IMR-90 (cell line): Measurements from ENCODE around the gene ATP2B2. TPM values are rescaled to one million over a fixed set of nuclear protein-coding genes. Genes with fewer than 3 reads are reported as not detected.

Experiments used
- ATAC-seq: fragments of 200-7000 bp; cut with Tn5 transposase; 2 replicates; pipeline ENCODE4 v1.9.1; 2020; ENCODE audit warnings: low read depth, mild to moderate bottlenecking, moderate library complexity
- BruUV-seq: library from RNA; stranded (reverse); fragments of 400-500 nt; replicated peaks from 2 replicates; lab custom pipeline; 2021; lab: Mats Ljungman, UMichigan
- CTCF ChIA-PET: fragments of 300-600 bp; formaldehyde crosslinking; extraction: SDS; loops from one replicate; lab custom pipeline; 2021; ENCODE audit warnings: antibody characterized with exemption; lab: Yijun Ruan, JAX
- POLR2A ChIA-PET: fragments of 300-600 bp; sonication (Branson Sonifier 250); formaldehyde crosslinking; loops from one replicate; lab custom pipeline; 2022; ENCODE audit warnings: antibody characterized with exemption; ENCODE audit not compliant: unreplicated experiment; lab: Charles Lee
- DNase-seq: peaks from one replicate; pipeline ENCODE4 v3.0.0; 2013
- H2AFZ ChIP-seq: replicated peaks from 2 replicates; pipeline ENCODE3; 2013; ENCODE audit warnings: low read length, mild to moderate bottlenecking; ENCODE audit not compliant: poor library complexity
- H2AK5ac ChIP-seq: 2 replicates; pipeline ENCODE4 v1.6.1; 2013; ENCODE audit warnings: low read depth, low read length, inconsistent platforms
- H2AK9ac ChIP-seq: replicated peaks from 2 replicates; pipeline ENCODE3; 2013; ENCODE audit warnings: mild to moderate bottlenecking, low read depth, low read length, moderate library complexity; ENCODE audit not compliant: poor library complexity
- H2BK120ac ChIP-seq: 2 replicates; pipeline ENCODE4 v1.6.1; 2013; ENCODE audit warnings: low read depth, low read length, inconsistent platforms
- H2BK15ac ChIP-seq: 3 replicates; pipeline ENCODE4 v1.6.1; 2013; ENCODE audit warnings: low read depth, low read length, inconsistent platforms
- H2BK20ac ChIP-seq: 2 replicates; pipeline ENCODE4 v1.6.1; 2013; ENCODE audit warnings: low read depth, mild to moderate bottlenecking, inconsistent platforms, low read length, moderate library complexity
- H2BK5ac ChIP-seq: 2 replicates; pipeline ENCODE4 v1.6.1; 2013; ENCODE audit warnings: mild to moderate bottlenecking, low read depth, low read length, inconsistent platforms; ENCODE audit not compliant: poor library complexity, severe bottlenecking
- H3K14ac ChIP-seq: replicated peaks from 2 replicates; pipeline ENCODE4 v1.6.1; 2013; ENCODE audit warnings: low read depth, low read length, inconsistent platforms
- H3K18ac ChIP-seq: 2 replicates; pipeline ENCODE4 v1.6.1; 2013; ENCODE audit warnings: low read depth, low read length, control low read depth
- H3K23ac ChIP-seq: 2 replicates; pipeline ENCODE4 v1.6.1; 2013; ENCODE audit warnings: low read depth, low read length, inconsistent platforms
- H3K27ac ChIP-seq: 2 replicates; pipeline ENCODE4 v1.5.1; 2013; ENCODE audit warnings: mild to moderate bottlenecking, control low read depth, low read length; ENCODE audit not compliant: insufficient read depth
- H3K27me3 ChIP-seq: 2 replicates; pipeline ENCODE4 v1.6.1; 2013; ENCODE audit warnings: low read length; ENCODE audit not compliant: control insufficient read depth, insufficient read depth
- H3K36me3 ChIP-seq: 2 replicates; pipeline ENCODE4 v1.6.1; 2013; ENCODE audit warnings: low read length, mixed read lengths; ENCODE audit not compliant: control insufficient read depth, insufficient read depth
- H3K4ac ChIP-seq: 2 replicates; pipeline ENCODE4 v1.6.1; 2013; ENCODE audit warnings: low read depth, low read length, inconsistent platforms
- H3K4me1 ChIP-seq: 2 replicates; pipeline ENCODE4 v1.6.1; 2013; ENCODE audit warnings: low read length, mixed read lengths; ENCODE audit not compliant: control insufficient read depth, insufficient read depth
- H3K4me2 ChIP-seq: 2 replicates; pipeline ENCODE4 v1.6.1; 2013; ENCODE audit warnings: low read depth, mild to moderate bottlenecking, control low read depth, low read length, moderate library complexity
- H3K4me3 ChIP-seq: 2 replicates; pipeline ENCODE4 v1.5.1; 2013; ENCODE audit warnings: low read depth, mild to moderate bottlenecking, control low read depth, low read length, moderate library complexity; ENCODE audit not compliant: insufficient read depth
- H3K56ac ChIP-seq: 2 replicates; pipeline ENCODE4 v1.6.1; 2013; ENCODE audit warnings: low read length, inconsistent platforms; ENCODE audit not compliant: insufficient read depth; ENCODE audit errors: extremely low read depth
- H3K79me1 ChIP-seq, 2 experiments: 2 replicates each; pipeline ENCODE4 v1.6.1; 2013; ENCODE audit warnings: low read length in 2 of 2, inconsistent platforms in 1 of 2, low read depth in 1 of 2
- H3K9ac ChIP-seq: 2 replicates; pipeline ENCODE4 v1.6.1; 2013; ENCODE audit warnings: low read depth, low read length, control low read depth
- H3K9me1 ChIP-seq: 2 replicates; pipeline ENCODE4 v1.6.1; 2013; ENCODE audit warnings: low read length, inconsistent platforms; ENCODE audit not compliant: insufficient read depth
- H3K9me3 ChIP-seq: 2 replicates; pipeline ENCODE4 v1.6.1; 2013; ENCODE audit warnings: low read length; ENCODE audit not compliant: control insufficient read depth, insufficient read depth
- H4K20me1 ChIP-seq: 2 replicates; pipeline ENCODE4 v1.6.1; 2013; ENCODE audit warnings: low read length, inconsistent platforms; ENCODE audit not compliant: insufficient read depth
- H4K5ac ChIP-seq: 2 replicates; pipeline ENCODE4 v1.6.1; 2013; ENCODE audit warnings: mild to moderate bottlenecking, low read depth, low read length, control low read depth
- H4K8ac ChIP-seq, 2 experiments: 2 replicates each; pipeline ENCODE4 v1.6.1; 2013; ENCODE audit warnings: low read depth in 2 of 2, low read length in 2 of 2, control low read depth in 1 of 2, inconsistent platforms in 1 of 2
- H4K91ac ChIP-seq: 2 replicates; pipeline ENCODE4 v1.6.1; 2013; ENCODE audit warnings: low read depth, low read length, inconsistent platforms; ENCODE audit not compliant: insufficient read depth
- BHLHE40 ChIP-seq: fragments of 150-350 bp; IDR thresholded peaks from 2 replicates; pipeline ENCODE4 v1.6.1; 2016; ENCODE audit warnings: mild to moderate bottlenecking, low read depth, low read length
- CEBPB ChIP-seq: IDR thresholded peaks from 2 replicates; pipeline ENCODE4 v1.6.1; 2012; ENCODE audit warnings: low read depth, low read length, improper control_type of control experiment
- CHD1 ChIP-seq: IDR thresholded peaks from 2 replicates; pipeline ENCODE4 v1.6.1; 2012; ENCODE audit warnings: low read depth, low read length, improper control_type of control experiment
- CTCF ChIP-seq: conservative IDR thresholded peaks from 2 replicates; pipeline ENCODE4 v1.5.1; 2012; ENCODE audit warnings: mild to moderate bottlenecking, low read depth, low read length, improper control_type of control experiment
- ELK1 ChIP-seq: fragments of 150-350 bp; IDR thresholded peaks from 2 replicates; pipeline ENCODE4 v1.6.1; 2016; ENCODE audit warnings: low read depth, mild to moderate bottlenecking, low read length, moderate library complexity, borderline replicate concordance
- FOS ChIP-seq: fragments of 150-350 bp; IDR thresholded peaks from 2 replicates; pipeline ENCODE4 v1.6.1; 2016; ENCODE audit warnings: low read depth, low read length
- MAFK ChIP-seq: IDR thresholded peaks from 2 replicates; pipeline ENCODE4 v1.6.1; 2012; ENCODE audit warnings: low read depth, low read length, improper control_type of control experiment
- MAZ ChIP-seq: IDR thresholded peaks from 2 replicates; pipeline ENCODE4 v1.6.1; 2012; ENCODE audit warnings: low read depth, mild to moderate bottlenecking, low read length, improper control_type of control experiment, moderate library complexity, borderline replicate concordance
- MXI1 ChIP-seq: IDR thresholded peaks from 2 replicates; pipeline ENCODE4 v1.6.1; 2012; ENCODE audit warnings: low read depth, mild to moderate bottlenecking, low read length, moderate library complexity, borderline replicate concordance
- NFE2L2 ChIP-seq: fragments of 150-350 bp; IDR thresholded peaks from 2 replicates; pipeline ENCODE4 v1.6.1; 2016; ENCODE audit warnings: low read depth, mild to moderate bottlenecking, low read length
- POLR2A ChIP-seq: IDR thresholded peaks from 2 replicates; pipeline ENCODE4 v1.6.1; 2012; ENCODE audit warnings: mild to moderate bottlenecking, low read depth, low read length
- RAD21 ChIP-seq: IDR thresholded peaks from 2 replicates; pipeline ENCODE4 v1.6.1; 2012; ENCODE audit warnings: low read length, improper control_type of control experiment
- RCOR1 ChIP-seq: IDR thresholded peaks from 2 replicates; pipeline ENCODE4 v1.6.1; 2012; ENCODE audit warnings: mild to moderate bottlenecking, low read length, improper control_type of control experiment; ENCODE audit not compliant: insufficient replicate concordance
- RFX5 ChIP-seq: IDR thresholded peaks from 2 replicates; pipeline ENCODE4 v1.8.0; 2012; ENCODE audit warnings: low read depth, mild to moderate bottlenecking, low read length, moderate library complexity
- SMC3 ChIP-seq: fragments of 150-350 bp; IDR thresholded peaks from 2 replicates; pipeline ENCODE4 v1.6.1; 2016; ENCODE audit warnings: low read depth, mild to moderate bottlenecking, antibody characterized with exemption, low read length, moderate library complexity
- USF2 ChIP-seq: fragments of 150-350 bp; IDR thresholded peaks from 2 replicates; pipeline ENCODE4 v1.6.1; 2017; ENCODE audit warnings: mild to moderate bottlenecking, antibody characterized with exemption, low read length, low read depth
- WGBS, 2 experiments: methylation state at CpG; one replicate each; pipeline versions ENCODE4 v1.1.5 to v1.1.7; 2013; ENCODE audit warnings: missing lambda C conversion rate in 2 of 2; ENCODE audit not compliant: insufficient read length in 1 of 2; ENCODE audit errors: extremely low coverage in 2 of 2; 5-methylcytosine and 5-hydroxymethylcytosine counted together
- dilution Hi-C: fragments of 300-500 bp; cut with HindIII; formaldehyde crosslinking; loops from one replicate; pipeline ENCODE4 v1.14.3; 2018; ENCODE audit warnings: low sequenced_read_pairs; ENCODE audit not compliant: unreplicated experiment
- in situ Hi-C: fragments of 300-500 bp; cut with MboI; formaldehyde crosslinking; loops from 3 replicates; pipeline ENCODE4 v1.14.3; 2019; ENCODE audit warnings: low sequenced_read_pairs, inconsistent platforms, mixed read lengths
- intact Hi-C: fragments of 100-400 bp; cut with micrococcal nuclease; formaldehyde crosslinking; loops from 2 replicates; pipeline ENCODE4 v1.10.0; 2022
- polyA plus RNA-seq, 3 experiments: library from polyadenylated mRNA; depleted of rRNA; stranded (reverse); fragments of >200 nt; gene quantifications; 2 replicates each; pipeline ENCODE4 v1.2.3, GENCODE V29; 2012; ENCODE audit warnings: low replicate concordance in 1 of 3
- total RNA-seq: library from RNA; depleted of rRNA; stranded (reverse); fragments of >200 nt; gene quantifications from 2 replicates; pipeline ENCODE4 v1.2.3, GENCODE V29; 2012

Gene ATP2B2
- total and polyA plus RNA-seq, 2 of the 4 experiments (the other 2 are of a cell fraction): under 0.01 to 0.02 TPM

GRCh38 chr3:10527295-10528001 lies 22.1 kb upstream of the ATP2B2 start:
- intact Hi-C loops: no loop called here
- ATAC-seq (no peak), DNase-seq (no peak)
- no peaks in the 10 kb centered on the region for H4K20me1 ChIP-seq
- no peaks in the 10 kb centered on the region for H3K79me1 ChIP-seq
- H3K27ac ChIP-seq: no peak overlapping the region
- peak overlapping the region; percentile 16 for H2AFZ ChIP-seq
- H3K9ac ChIP-seq: no peak overlapping the region
- no peak overlapping the region for H3K4me3 ChIP-seq
- no peak overlapping the region for H2AK5ac ChIP-seq
- no peak overlapping the region for H2BK20ac ChIP-seq
- H3K9me3 ChIP-seq: no peaks in the 10 kb centered on the region
- no peak overlapping the region for H3K4ac ChIP-seq
- ChIA-PET CTCF (no interaction called here), POLR2A (no interaction called here)
- no peak overlapping the region for H2BK120ac ChIP-seq
- H3K14ac ChIP-seq: no peak overlapping the region
- H3K18ac ChIP-seq: no peak overlapping the region
- no peak overlapping the region for H2BK15ac ChIP-seq
- H2BK5ac ChIP-seq: no peak overlapping the region
- 78% methylated on average over 8 of the region's 13 CpGs; no CpG with 5 or more reads in 1 of the 2 experiments for WGBS, 2 experiments
- H4K91ac ChIP-seq: no peak overlapping the region
- no peaks in the 10 kb centered on the region for H3K4me1 ChIP-seq
- H3K36me3 ChIP-seq: no peaks in the 10 kb centered on the region
- H4K5ac ChIP-seq: no peak overlapping the region
- in situ Hi-C loops: no loop called here
- no peak overlapping the region for H4K8ac ChIP-seq
- dilution Hi-C loops: no loop called here
- peaks cover 20% of the 10 kb centered on the region for H3K27me3 ChIP-seq
- no peak overlapping the region for H3K23ac ChIP-seq
- H2AK9ac ChIP-seq: no peak overlapping the region
- no TSS peak for BruUV-seq
- H3K9me1 ChIP-seq: no peaks in the 10 kb centered on the region
- H3K4me2 ChIP-seq: no peak overlapping the region
- no peak for TF ChIP-seq MAFK
- TF ChIP-seq RAD21: no peak
- TF ChIP-seq RFX5: no peak
- TF ChIP-seq POLR2A: no peak
- TF ChIP-seq MXI1: no peak
- no peak for TF ChIP-seq USF2
- TF ChIP-seq CHD1: no peak
- no peak for TF ChIP-seq RCOR1
- TF ChIP-seq CTCF: no peak
- TF ChIP-seq SMC3: no peak
- TF ChIP-seq FOS: no peak
- TF ChIP-seq CEBPB: no peak
- no peak for TF ChIP-seq MAZ
- no peak for TF ChIP-seq BHLHE40
- no peak for TF ChIP-seq ELK1
- TF ChIP-seq NFE2L2: no peak
- no peak overlapping the region for H3K56ac ChIP-seq
